ENCODE measurements around the gene ATL3.
"Not testable (repeated sequence)": the region's sequence is repeated elsewhere in the genome, so short reads cannot be mapped to it uniquely, and the experiment has no call there.

Gene ATL3

GRCh38 chr11:63681321-63682065, 10.3 kb upstream of the ATL3 start, which contains the start of gene RTN3:
Gene RTN3 (plus strand): TSS chr11:63681500. CDS start chr11:63681637, 137 bp downstream.
- DNase-seq (ENCODE audit: low spot score): peak; percentile 97

GRCh38 chr11:63680834-63681320, 9.7 kb upstream of the ATL3 start:
- DNase-seq (ENCODE audit: low spot score): no peak

DNA sequence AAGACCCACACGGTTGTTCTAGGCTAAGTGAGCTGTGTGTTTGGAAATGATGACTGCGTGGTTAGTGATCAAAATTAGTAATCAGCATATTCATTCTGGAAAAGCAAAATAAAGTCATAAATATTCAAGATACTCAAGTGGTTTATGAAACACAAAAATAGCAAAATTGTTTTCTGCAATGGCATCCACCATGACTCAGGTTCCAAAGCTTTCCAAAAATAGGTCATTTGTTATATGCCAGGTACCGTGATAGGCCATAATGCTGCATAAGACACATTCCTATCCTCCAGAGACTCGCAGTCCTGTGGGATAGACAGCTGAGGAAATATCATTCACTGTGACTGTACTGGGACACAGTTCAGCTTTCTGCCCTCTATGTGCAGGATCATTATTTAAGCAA, 2.4 kb upstream of the ATL3 start:
- DNase-seq (ENCODE audit: low spot score): no peak

DNA sequence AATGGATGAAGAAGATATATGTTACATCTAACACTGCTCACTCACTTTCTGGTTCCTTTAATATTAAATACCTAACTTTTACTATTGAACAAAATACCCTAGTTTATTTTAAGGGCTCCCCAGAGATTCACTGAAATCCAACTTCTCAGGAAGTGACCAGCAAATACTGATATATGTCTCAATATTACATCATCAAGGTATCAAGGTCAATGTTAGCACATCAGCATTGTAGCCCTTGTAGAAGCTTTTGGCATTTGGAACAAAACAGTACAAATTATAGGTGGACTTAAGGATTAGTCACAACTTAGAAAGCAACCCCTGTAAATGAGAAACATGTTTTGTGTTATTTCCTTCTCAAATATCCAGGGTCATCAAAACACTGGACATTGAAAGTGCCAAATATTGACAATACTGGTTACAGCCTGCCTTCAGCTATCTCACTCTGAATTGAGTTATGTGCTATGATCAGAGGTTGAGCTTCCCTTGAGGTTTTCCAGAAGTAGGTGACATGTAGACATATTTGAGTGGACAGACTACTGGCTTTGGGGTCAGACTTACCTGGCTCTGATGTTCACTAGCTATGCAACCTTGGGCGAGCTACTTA, 1.9 kb upstream of the ATL3 start:
- DNase-seq (ENCODE audit: low spot score): no peak

DNA sequence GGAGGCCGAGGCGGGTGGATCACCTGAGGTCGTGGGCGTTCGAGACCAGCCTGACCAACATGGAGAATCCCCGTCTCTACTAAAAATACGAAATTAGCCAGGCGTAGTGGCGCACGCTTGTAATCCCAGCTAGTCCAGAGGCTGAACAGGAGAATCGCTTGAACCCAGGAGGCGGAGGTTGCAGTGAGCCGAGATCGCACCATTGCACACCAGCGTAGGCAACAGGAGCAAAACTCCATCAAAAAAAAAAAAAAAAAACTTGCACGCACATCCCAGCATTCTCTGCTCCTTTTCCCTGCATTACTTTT, 934 bp upstream of the ATL3 start:
- DNase-seq (ENCODE audit: low spot score): no peak

GRCh38 chr11:63670433-63671321, 499 bp downstream of the ATL3 start:
- peak; percentile 72 for DNase-seq (ENCODE audit: low spot score)

GRCh38 chr11:63670096-63670432, 1.1 kb downstream of the ATL3 start:
- DNase-seq (ENCODE audit: low spot score): no peak

DNA sequence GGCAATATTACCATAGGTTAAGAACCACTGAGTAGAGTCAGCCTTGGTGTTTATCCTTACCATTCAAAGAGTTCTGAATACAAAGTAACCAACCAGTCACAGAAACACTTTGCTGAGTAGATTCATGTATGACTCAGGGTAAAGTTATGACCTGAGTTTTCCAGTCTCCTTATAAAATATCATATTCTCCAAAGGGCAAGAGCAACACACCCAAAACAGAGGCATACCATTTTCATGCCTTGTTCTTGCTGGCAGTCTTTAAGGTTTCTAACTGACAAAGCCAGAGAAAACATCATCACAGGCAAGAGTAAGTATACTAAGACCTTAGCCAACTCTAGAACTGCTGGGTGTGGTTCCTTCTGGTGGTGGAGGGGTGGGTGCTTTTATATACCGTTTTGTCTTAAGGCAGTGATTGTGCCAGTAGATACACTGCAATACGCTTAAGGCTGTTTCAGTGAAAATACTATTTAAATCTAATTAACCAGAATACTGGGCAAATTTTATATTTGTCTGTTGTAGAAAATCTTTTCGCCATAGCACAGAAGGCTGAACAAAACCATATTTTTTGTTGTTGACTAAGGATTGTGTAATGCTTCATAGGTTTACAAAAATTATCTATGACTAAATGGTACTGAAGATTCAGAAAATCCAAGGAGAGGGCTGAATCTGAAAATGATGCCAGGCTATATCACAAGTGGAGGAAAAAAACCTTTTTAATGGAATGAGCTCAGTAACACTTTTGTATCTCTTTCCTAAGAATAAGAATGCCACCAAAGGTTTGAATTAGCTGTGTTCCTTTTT, 3.0 kb downstream of the ATL3 start:
- no peak for DNase-seq (ENCODE audit: low spot score)

GRCh38 chr11:63666874-63667273, 4.3 kb downstream of the ATL3 start:
- DNase-seq (ENCODE audit: low spot score): no peak

- DNase-seq (ENCODE audit: low spot score): no peak
Observed at GRCh38 chr11:63663809-63664208, 7.4 kb downstream of the ATL3 start.

DNA sequence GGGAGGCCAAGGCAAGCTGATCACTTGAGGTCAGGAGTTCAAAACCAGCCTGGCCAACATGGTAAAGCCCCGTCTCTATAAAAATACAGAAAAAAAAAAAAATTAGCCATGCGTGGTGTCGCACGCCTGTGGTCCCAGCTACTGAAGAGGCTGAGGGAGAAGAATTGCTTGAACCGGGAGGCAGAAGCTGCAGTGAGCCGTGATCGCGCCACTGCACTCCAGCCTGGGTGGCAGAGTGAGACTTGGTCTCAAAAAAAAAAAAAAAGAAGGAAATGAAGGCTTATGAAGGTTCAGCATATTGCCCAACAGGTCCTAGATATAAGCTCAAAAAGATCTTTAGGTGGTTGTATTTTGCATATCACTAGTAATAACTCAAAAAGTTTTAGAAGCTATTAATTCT, 10.2 kb downstream of the ATL3 start:
- DNase-seq (ENCODE audit: low spot score): no peak

DNA sequence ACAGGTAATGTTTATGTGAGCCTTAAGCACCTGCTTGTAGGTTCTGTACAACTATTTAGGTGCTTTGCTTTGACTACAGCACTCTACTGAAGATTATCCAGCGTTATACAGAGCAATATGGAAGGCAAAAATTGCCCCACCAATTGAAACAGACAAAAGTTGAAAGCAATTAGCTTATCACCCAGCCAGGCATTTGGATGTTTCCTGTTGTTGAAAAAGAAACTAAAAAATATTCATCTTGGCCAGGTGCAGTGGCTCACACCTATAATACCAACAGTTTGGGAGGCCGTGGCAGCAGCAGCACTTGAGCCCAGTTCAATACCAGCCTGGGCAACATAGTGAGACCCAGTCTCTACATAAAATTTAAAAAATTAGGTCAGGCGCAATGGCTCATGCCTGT, 18.5 kb downstream of the ATL3 start:
- no peak for DNase-seq (ENCODE audit: low spot score)

DNA sequence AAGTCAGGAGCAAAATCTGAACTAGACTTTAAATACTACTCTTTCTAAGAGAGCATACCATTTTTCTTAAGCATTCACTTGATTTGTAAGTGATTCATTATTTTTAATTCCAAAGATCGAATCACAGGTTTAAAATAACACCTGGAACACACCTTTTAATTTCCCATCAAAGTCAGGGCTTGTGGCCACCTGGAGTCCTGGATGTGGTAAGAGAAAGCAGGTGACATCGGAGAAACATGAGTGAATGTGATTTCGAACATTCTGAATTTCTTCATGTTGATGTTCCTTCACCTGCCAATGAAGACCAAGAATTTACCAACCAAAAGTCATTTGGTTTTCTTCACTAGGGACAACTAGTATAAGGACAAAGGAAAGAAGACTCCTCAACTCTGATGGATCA, 28.0 kb downstream of the ATL3 start:
- no peak for DNase-seq (ENCODE audit: low spot score)

DNA sequence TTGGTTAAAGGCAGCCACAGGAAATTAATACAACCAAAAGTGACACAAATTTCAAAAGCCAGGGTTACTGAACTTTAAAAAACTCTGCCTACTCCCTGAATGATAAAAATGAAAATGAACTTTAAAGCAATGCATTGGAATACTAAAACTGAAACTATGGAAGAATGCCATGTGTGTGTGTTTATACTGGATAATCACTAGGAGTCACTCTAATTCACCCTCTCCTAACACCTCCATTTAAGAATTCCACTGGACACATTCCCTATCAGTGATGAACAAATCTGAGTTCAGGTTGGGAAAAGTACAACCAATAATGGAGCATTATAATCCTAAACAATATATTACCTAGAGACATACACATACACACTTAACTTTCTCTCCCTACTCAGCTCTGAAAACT, 29.4 kb downstream of the ATL3 start:
- no peak for DNase-seq (ENCODE audit: low spot score)

GRCh38 chr11:63639199-63639832, 31.9 kb downstream of the ATL3 start:
- no peak for DNase-seq (ENCODE audit: low spot score)

DNA sequence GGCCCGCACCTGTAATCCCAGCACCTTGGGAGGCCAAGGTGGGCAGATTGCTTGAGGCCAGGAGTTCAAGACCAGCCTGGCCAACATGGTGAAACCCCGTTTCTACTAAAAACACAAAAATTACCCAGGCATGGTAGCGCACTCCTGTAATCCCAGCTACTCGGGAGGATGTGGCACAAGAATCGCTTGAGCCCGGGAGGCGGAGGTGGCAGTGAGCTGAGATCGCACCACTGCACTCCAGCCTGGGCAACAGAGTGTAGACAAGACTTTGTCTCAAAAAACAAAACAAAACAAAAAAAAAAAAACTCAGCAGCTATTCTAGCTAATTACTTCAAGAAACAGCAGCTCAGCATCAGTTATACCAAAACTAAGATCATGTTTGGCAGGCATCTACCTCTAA, 32.7 kb downstream of the ATL3 start:
- DNase-seq (ENCODE audit: low spot score): not testable (repeated sequence)

DNA sequence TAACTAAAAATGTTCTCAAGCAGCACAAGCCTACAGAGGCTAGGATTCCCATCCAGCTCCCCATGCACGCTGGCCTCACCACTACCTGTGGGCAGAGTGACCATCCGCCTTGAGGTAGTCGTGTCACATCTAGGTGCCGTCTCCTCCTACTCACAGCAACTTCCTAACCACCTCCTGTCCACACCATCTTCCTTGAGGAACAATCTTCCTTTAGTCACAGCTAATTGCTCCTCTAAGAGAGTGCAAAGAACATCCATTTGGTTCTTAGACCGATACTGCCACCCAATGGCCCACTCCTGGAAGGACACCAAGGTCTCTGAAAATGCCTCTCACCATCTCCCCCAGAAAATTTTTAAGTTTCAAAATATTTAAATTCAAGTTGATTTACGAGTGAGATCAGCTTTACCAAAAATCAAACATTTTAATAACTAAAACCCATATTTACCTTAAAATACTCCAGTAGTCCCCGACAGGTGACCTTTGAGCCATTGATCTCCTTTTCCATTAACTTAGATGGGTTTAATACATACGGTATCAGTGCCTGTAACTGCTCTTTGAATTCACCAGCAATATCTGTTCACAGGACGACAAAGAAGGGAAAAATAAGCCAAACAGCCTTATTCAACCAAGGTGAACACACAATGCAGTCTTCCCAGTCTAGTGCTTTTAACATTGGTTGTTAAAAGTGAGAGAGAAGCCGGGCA, 35.3 kb downstream of the ATL3 start:
- peak; percentile 78 for DNase-seq (ENCODE audit: low spot score)

DNA sequence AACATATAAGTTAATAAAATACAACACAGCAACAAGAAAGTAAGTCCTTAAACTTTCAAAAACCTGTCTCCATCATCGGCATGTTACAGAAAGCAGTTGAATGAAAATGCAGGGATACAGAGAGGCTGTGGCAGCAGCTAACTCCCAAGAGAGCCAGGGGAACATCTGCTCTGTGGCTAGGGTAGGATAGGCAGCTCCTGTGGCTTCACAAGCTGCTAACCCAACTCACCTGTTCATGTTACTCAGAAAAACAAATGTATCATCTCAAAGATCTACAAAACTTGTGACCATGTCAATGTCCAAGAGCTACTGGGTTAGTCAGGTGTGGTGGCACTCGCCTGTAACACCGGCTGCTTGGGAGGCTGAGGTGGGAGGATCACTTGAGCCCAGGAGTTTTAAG, 41.8 kb downstream of the ATL3 start:
- no peak for DNase-seq (ENCODE audit: low spot score)

- no peak for DNase-seq (ENCODE audit: low spot score)
Observed at GRCh38 chr11:63623513-63624140, 47.5 kb downstream of the ATL3 start.

DNA sequence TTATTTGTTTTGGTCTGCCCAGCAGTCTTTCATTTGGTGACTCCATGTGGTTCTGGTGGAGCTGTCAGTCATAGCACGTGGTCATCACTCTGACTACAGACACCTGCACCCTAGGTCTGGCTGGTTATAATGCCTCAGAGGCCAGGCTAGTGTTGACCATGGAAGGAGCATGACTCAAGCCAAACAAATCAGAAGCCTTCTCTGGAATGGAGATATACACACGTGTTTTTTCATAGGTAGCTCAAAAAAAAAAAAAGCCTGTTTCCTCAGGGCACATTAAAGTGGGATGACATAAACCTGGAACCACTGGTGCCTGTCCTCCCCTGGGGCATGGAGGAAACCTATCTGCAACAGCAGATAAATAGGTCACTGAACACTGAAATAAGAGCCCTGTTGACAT, 48.9 kb downstream of the ATL3 start:
- DNase-seq (ENCODE audit: low spot score): no peak

- DNase-seq (ENCODE audit: low spot score): no peak
Observed at GRCh38 chr11:63621071-63621470, 50.1 kb downstream of the ATL3 start.

Data from iPS-NIHi11 (cell line).